GM19452 (cell line): ENCODE data around the gene LTF.
"Not testable (repeated sequence)": the region's sequence is repeated elsewhere in the genome, so short reads cannot be mapped to it uniquely, and the experiment has no call there.

Source experiments
- ATAC-seq: cut with Tn5 transposase; IDR thresholded peaks from one replicate; pipeline ENCODE4 v1.9.1; 2021; ENCODE audit not compliant: unreplicated experiment

The LTF gene

GRCh38 chr3:46464326-46465195 is at the start of gene LTF:
Gene LTF (minus strand): TSS chr3:46464905. CDS start chr3:46464867, 38 bp downstream.
- no peak for ATAC-seq

GRCh38 chr3:46512191-46512749 is 47.6 kb upstream of the LTF start:
- ATAC-seq, result no peak

GRCh38 chr3:46509661-46510187 is 45.0 kb upstream of the LTF start:
- no peak for ATAC-seq

- no peak for ATAC-seq
These were observed 44.3 kb upstream of the LTF start for GRCh38 chr3:46508850-46509591.

- no peak for ATAC-seq
These were observed 41.8 kb upstream of the LTF start for GRCh38 chr3:46506526-46506925.

GRCh38 chr3:46505953-46506352 is 41.2 kb upstream of the LTF start:
- no peak for ATAC-seq

- no peak for ATAC-seq
These were observed 40.1 kb upstream of the LTF start for GRCh38 chr3:46504789-46505188.

GRCh38 chr3:46503200-46503874 is 38.6 kb upstream of the LTF start:
- ATAC-seq, result no peak

- no peak for ATAC-seq
These were observed 37.0 kb upstream of the LTF start for GRCh38 chr3:46501702-46502101.

- ATAC-seq, result no peak
These were observed 36.2 kb upstream of the LTF start for GRCh38 chr3:46500656-46501635.

GRCh38 chr3:46498916-46499519 is 34.3 kb upstream of the LTF start:
- ATAC-seq, result no peak

- ATAC-seq, result no peak
These were observed 33.0 kb upstream of the LTF start, which contains the start of gene RTP3 for GRCh38 chr3:46497556-46498265. Gene RTP3 (plus strand): TSS chr3:46497976. CDS start chr3:46498063, 87 bp downstream.

GRCh38 chr3:46496746-46497555 is 32.2 kb upstream of the LTF start:
- no peak for ATAC-seq

GRCh38 chr3:46495901-46496456 is 31.3 kb upstream of the LTF start:
- ATAC-seq, result no peak

- not testable (repeated sequence) for ATAC-seq
These were observed 29.8 kb upstream of the LTF start for GRCh38 chr3:46494491-46494890.

GRCh38 chr3:46492890-46493547 is 28.3 kb upstream of the LTF start:
- ATAC-seq, result no peak
